Measurements from ENCODE around the gene VSNL1. TPM values are rescaled to one million over a fixed set of nuclear protein-coding genes. Genes with fewer than 3 reads are reported as not detected.
A peak's percentile ranks its signal among the peaks of the same experiment; 100 is the strongest.

VSNL1 gene
- 0.47 TPM for polyA plus RNA-seq (2013, experiment 1 of 2)
- 0.74 TPM for polyA plus RNA-seq (2013, experiment 2 of 2)

GRCh38 chr2:17540093-17540812, at the start of gene VSNL1:
TSS of gene VSNL1 (plus strand) at chr2:17540696. CDS start at chr2:17592075, 51,379 bp downstream.
- Histone ChIP-seq H3K79me1 (replicated peaks; ENCODE audit: low read length, poor library complexity, severe bottlenecking) (peaks cover 8% of the 10 kb centered on the region), H3K4me2 (ENCODE audit: low read length, poor library complexity, severe bottlenecking) (peak within 1 kb of the TSS; percentile 96), H3K14ac (ENCODE audit: low read length in 2 of 2) (peak within 1 kb of the TSS in 1 of 2 experiments; percentile 51), H4K91ac (ENCODE audit: low read length) (no peak within 1 kb of the TSS), H3K4me3 (ENCODE audit: insufficient read depth in 1 of 2, low read depth in 1 of 2, low read length in 2 of 2) (peak within 1 kb of the TSS; percentile 74 to 77), H3K27me3 (ENCODE audit: control insufficient read depth in 1 of 2, insufficient read depth in 1 of 2, low read length in 2 of 2) (peaks cover 4 to 50% of the 10 kb centered on the region in 2 experiments), H3K23ac (ENCODE audit: low read length in 2 of 2) (no peak within 1 kb of the TSS), H3K9ac (ENCODE audit: low read length) (peak within 1 kb of the TSS; percentile 63), H2AFZ (ENCODE audit: low read depth, low read length) (peak within 1 kb of the TSS; percentile 95), H3K4ac (ENCODE audit: low read depth in 1 of 2, low read length in 2 of 2) (peak within 1 kb of the TSS; percentile 20 to 55), H3K36me3 (ENCODE audit: control insufficient read depth in 1 of 2, insufficient read depth in 2 of 2, low read depth in 1 of 2, low read length in 2 of 2) (no peaks in the 10 kb centered on the region), H2BK120ac (ENCODE audit: low read depth, low read length) (no peak within 1 kb of the TSS), H3K18ac (ENCODE audit: low read depth in 1 of 2, low read length in 2 of 2) (peak within 1 kb of the TSS; percentile 68 to 85), H2BK12ac (ENCODE audit: low read length in 2 of 2) (peak within 1 kb of the TSS in 1 of 2 experiments; percentile 37), H4K8ac (ENCODE audit: low read length) (peak within 1 kb of the TSS; percentile 79), H2BK5ac (ENCODE audit: low read depth, low read length, poor library complexity, severe bottlenecking) (peak within 1 kb of the TSS; percentile 77), H3K27ac (ENCODE audit: low read length, poor library complexity, severe bottlenecking) (peak within 1 kb of the TSS; percentile 89), H3K9me3 (ENCODE audit: control insufficient read depth, low read length) (no peaks in the 10 kb centered on the region), H2AK5ac (ENCODE audit: low read length, severe bottlenecking) (peak within 1 kb of the TSS; percentile 62), H2BK15ac (ENCODE audit: low read depth, poor library complexity, severe bottlenecking) (peak within 1 kb of the TSS; percentile 80), H3K4me1 (ENCODE audit: control insufficient read depth, insufficient read depth, low read depth, low read length) (peaks cover 11% of the 10 kb centered on the region)
- under 1% methylated on average over 42 of the region's 43 CpGs for WGBS
- DNase-seq: peak; percentile 92

DNA sequence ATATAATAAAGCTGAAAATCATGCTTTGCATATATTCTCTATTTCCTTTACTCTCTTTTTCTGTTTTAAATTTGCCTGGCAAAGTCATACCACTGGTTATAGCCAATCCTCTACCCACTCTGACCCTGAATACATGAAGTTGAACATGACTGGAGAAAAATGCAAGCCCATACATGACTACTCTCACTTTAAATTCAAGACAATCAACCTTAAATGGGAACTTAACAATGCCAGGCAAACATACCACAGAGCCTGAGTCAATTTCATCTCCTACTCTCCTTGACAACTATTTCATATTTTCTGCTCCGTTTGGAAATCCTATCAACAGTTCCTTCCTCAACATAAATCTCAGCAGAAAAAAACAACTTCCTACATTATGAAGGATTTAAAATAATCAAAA, 44.9 kb upstream of the VSNL1 start:
- 83% methylated on average over 1 of the region's 1 CpG for WGBS
- Histone ChIP-seq H3K14ac (ENCODE audit: low read length in 2 of 2) (no peak overlapping the region), H3K9me3 (ENCODE audit: control insufficient read depth, low read length) (no peaks in the 10 kb centered on the region), H3K36me3 (ENCODE audit: control insufficient read depth in 1 of 2, insufficient read depth in 2 of 2, low read depth in 1 of 2, low read length in 2 of 2) (no peaks in the 10 kb centered on the region), H3K18ac (ENCODE audit: low read depth in 1 of 2, low read length in 2 of 2) (no peak overlapping the region), H3K4me2 (ENCODE audit: low read length, poor library complexity, severe bottlenecking) (no peak overlapping the region), H4K8ac (ENCODE audit: low read length) (no peak overlapping the region), H3K27me3 (ENCODE audit: control insufficient read depth in 1 of 2, insufficient read depth in 1 of 2, low read length in 2 of 2) (no peaks in the 10 kb centered on the region), H3K4ac (ENCODE audit: low read depth in 1 of 2, low read length in 2 of 2) (no peak overlapping the region), H2BK120ac (ENCODE audit: low read depth, low read length) (no peak overlapping the region), H3K9ac (ENCODE audit: low read length) (no peak overlapping the region), H3K23ac (ENCODE audit: low read length in 2 of 2) (no peak overlapping the region), H2AFZ (ENCODE audit: low read depth, low read length) (no peak overlapping the region), H3K4me3 (ENCODE audit: insufficient read depth in 1 of 2, low read depth in 1 of 2, low read length in 2 of 2) (no peak overlapping the region), H3K27ac (ENCODE audit: low read length, poor library complexity, severe bottlenecking) (no peak overlapping the region), H4K91ac (ENCODE audit: low read length) (no peak overlapping the region), H3K4me1 (ENCODE audit: control insufficient read depth, insufficient read depth, low read depth, low read length) (no peaks in the 10 kb centered on the region), H2AK5ac (ENCODE audit: low read length, severe bottlenecking) (no peak overlapping the region), H2BK5ac (ENCODE audit: low read depth, low read length, poor library complexity, severe bottlenecking) (peak overlapping the region; percentile 12), H3K79me1 (replicated peaks; ENCODE audit: low read length, poor library complexity, severe bottlenecking) (no peaks in the 10 kb centered on the region), H2BK12ac (ENCODE audit: low read length in 2 of 2) (no peak overlapping the region), H2BK15ac (ENCODE audit: low read depth, poor library complexity, severe bottlenecking) (no peak overlapping the region)
- no peak for DNase-seq

DNA sequence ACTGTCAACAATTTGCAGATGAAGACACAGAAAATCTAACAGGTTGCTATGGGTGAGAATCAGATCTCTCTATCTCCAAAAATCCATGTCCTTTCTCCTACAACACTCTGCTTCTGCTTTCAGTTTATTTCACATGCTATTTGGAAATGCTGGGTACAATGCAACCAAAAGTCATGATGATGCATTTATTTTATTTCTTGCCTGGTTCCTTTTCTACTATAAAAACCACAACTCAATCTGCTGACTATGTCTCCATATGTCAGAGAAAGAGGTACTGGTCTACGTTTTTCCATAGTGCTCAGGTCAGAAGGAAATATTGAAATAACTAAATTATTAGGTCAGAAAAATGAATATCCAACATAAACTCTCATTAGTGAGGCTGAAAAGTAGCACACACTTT, 42.8 kb upstream of the VSNL1 start:
- no peaks in the 10 kb centered on the region for H3K4me1 ChIP-seq (ENCODE audit: control insufficient read depth, insufficient read depth, low read depth, low read length)
- H2BK12ac ChIP-seq (ENCODE audit: low read length in 2 of 2): no peak overlapping the region
- H3K79me1 ChIP-seq (replicated peaks; ENCODE audit: low read length, poor library complexity, severe bottlenecking): no peaks in the 10 kb centered on the region
- no peaks in the 10 kb centered on the region for H3K9me3 ChIP-seq (ENCODE audit: control insufficient read depth, low read length)
- no peak overlapping the region for H3K23ac ChIP-seq (ENCODE audit: low read length in 2 of 2)
- no peaks in the 10 kb centered on the region for H3K27me3 ChIP-seq (ENCODE audit: control insufficient read depth in 1 of 2, insufficient read depth in 1 of 2, low read length in 2 of 2)
- no peak overlapping the region for H3K27ac ChIP-seq (ENCODE audit: low read length, poor library complexity, severe bottlenecking)
- no peak overlapping the region for H2AFZ ChIP-seq (ENCODE audit: low read depth, low read length)
- H3K18ac ChIP-seq (ENCODE audit: low read depth in 1 of 2, low read length in 2 of 2): no peak overlapping the region
- H3K4me3 ChIP-seq (ENCODE audit: insufficient read depth in 1 of 2, low read depth in 1 of 2, low read length in 2 of 2): no peak overlapping the region
- no peaks in the 10 kb centered on the region for H3K36me3 ChIP-seq (ENCODE audit: control insufficient read depth in 1 of 2, insufficient read depth in 2 of 2, low read depth in 1 of 2, low read length in 2 of 2)
- no peak overlapping the region for H2BK5ac ChIP-seq (ENCODE audit: low read depth, low read length, poor library complexity, severe bottlenecking)
- DNase-seq: no peak
- no peak overlapping the region for H2AK5ac ChIP-seq (ENCODE audit: low read length, severe bottlenecking)
- no peak overlapping the region for H2BK120ac ChIP-seq (ENCODE audit: low read depth, low read length)
- H3K4me2 ChIP-seq (ENCODE audit: low read length, poor library complexity, severe bottlenecking): no peak overlapping the region
- no peak overlapping the region for H2BK15ac ChIP-seq (ENCODE audit: low read depth, poor library complexity, severe bottlenecking)
- no peak overlapping the region for H4K8ac ChIP-seq (ENCODE audit: low read length)
- no peak overlapping the region for H3K14ac ChIP-seq (ENCODE audit: low read length in 2 of 2)
- H4K91ac ChIP-seq (ENCODE audit: low read length): no peak overlapping the region
- no peak overlapping the region for H3K9ac ChIP-seq (ENCODE audit: low read length)
- H3K4ac ChIP-seq (ENCODE audit: low read depth in 1 of 2, low read length in 2 of 2): no peak overlapping the region
- whole genome bisulfite sequencing: no CpG with 5 or more reads among the region's 1 CpG

GRCh38 chr2:17506736-17507616, 33.5 kb upstream of the VSNL1 start:
- WGBS: 74% methylated on average over 2 of the region's 2 CpGs
- H2AK5ac ChIP-seq (ENCODE audit: low read length, severe bottlenecking): no peak overlapping the region
- DNase-seq: peak; percentile 42

More at GRCh38 chr2:17506736-17507616, 33.5 kb upstream of the VSNL1 start:
- Histone ChIP-seq H3K4ac (ENCODE audit: low read depth in 1 of 2, low read length in 2 of 2) (no peak overlapping the region), H2BK5ac (ENCODE audit: low read depth, low read length, poor library complexity, severe bottlenecking) (no peak overlapping the region), H3K23ac (ENCODE audit: low read length in 2 of 2) (no peak overlapping the region), H4K8ac (ENCODE audit: low read length) (no peak overlapping the region), H3K4me2 (ENCODE audit: low read length, poor library complexity, severe bottlenecking) (no peak overlapping the region), H3K14ac (ENCODE audit: low read length in 2 of 2) (no peak overlapping the region), H3K4me3 (ENCODE audit: insufficient read depth in 1 of 2, low read depth in 1 of 2, low read length in 2 of 2) (no peak overlapping the region), H3K9me3 (ENCODE audit: control insufficient read depth, low read length) (no peaks in the 10 kb centered on the region), H3K27me3 (ENCODE audit: control insufficient read depth in 1 of 2, insufficient read depth in 1 of 2, low read length in 2 of 2) (no peaks in the 10 kb centered on the region), H2BK12ac (ENCODE audit: low read length in 2 of 2) (no peak overlapping the region), H3K27ac (ENCODE audit: low read length, poor library complexity, severe bottlenecking) (no peak overlapping the region), H2AFZ (ENCODE audit: low read depth, low read length) (no peak overlapping the region), H2BK15ac (ENCODE audit: low read depth, poor library complexity, severe bottlenecking) (no peak overlapping the region), H3K9ac (ENCODE audit: low read length) (no peak overlapping the region), H2BK120ac (ENCODE audit: low read depth, low read length) (no peak overlapping the region), H3K36me3 (ENCODE audit: control insufficient read depth in 1 of 2, insufficient read depth in 2 of 2, low read depth in 1 of 2, low read length in 2 of 2) (no peaks in the 10 kb centered on the region), H3K79me1 (replicated peaks; ENCODE audit: low read length, poor library complexity, severe bottlenecking) (no peaks in the 10 kb centered on the region), H4K91ac (ENCODE audit: low read length) (no peak overlapping the region), H3K4me1 (ENCODE audit: control insufficient read depth, insufficient read depth, low read depth, low read length) (no peaks in the 10 kb centered on the region), H3K18ac (ENCODE audit: low read depth in 1 of 2, low read length in 2 of 2) (no peak overlapping the region)

Data from mesenchymal stem cell (in vitro differentiated cells and primary cell).